Endothelial cell of umbilical vein (primary cell): Measurements from ENCODE around the gene CSTF3. TPM values are rescaled to one million over a fixed set of nuclear protein-coding genes. Genes with fewer than 3 reads are reported as not detected.

Source experiments
- BruUV-seq: library from RNA; stranded (reverse); fragments of 400-500 nt; replicated peaks from 2 replicates; lab custom pipeline; 2021; lab: Mats Ljungman, UMichigan
- CTCF ChIA-PET: fragments of 300-600, 350-600 bp; sonication (Branson Sonifier 250); formaldehyde crosslinking; loops from one replicate; lab custom pipeline; 2021; ENCODE audit warnings: antibody characterized with exemption, inconsistent platforms; lab: Charles Lee
- POLR2A ChIA-PET: fragments of 300-600, 350-600 bp; sonication (Branson Sonifier 250); formaldehyde crosslinking; loops from one replicate; lab custom pipeline; 2021; ENCODE audit warnings: antibody characterized with exemption, inconsistent platforms; lab: Charles Lee
- DNase-seq: peaks from one replicate; pipeline ENCODE4 v3.0.0-alpha.2; 2011; ENCODE audit warnings: low read depth, low spot score
- FAIRE-seq: peaks from 2 replicates; lab custom pipeline; 2011; peaks lifted over from hg19 to GRCh38; lab: Jason Lieb, UNC
- H2AFZ ChIP-seq: 2 replicates; pipeline ENCODE4 v1.6.0; 2012; ENCODE audit warnings: low read depth, low read length, control low read depth, inconsistent platforms
- H3K27ac ChIP-seq: 2 replicates; pipeline ENCODE4 v1.5.1; 2011; ENCODE audit warnings: low read depth, mild to moderate bottlenecking, control low read depth, low read length, moderate library complexity; ENCODE audit not compliant: insufficient read depth
- H3K27me3 ChIP-seq, 2 experiments: 2 replicates each; pipeline versions ENCODE4 v1.6.0 to v1.6.1; 2011; ENCODE audit warnings: low read length in 2 of 2, mixed read lengths in 1 of 2; ENCODE audit not compliant: control insufficient read depth in 2 of 2, insufficient read depth in 2 of 2
- H3K36me3 ChIP-seq, 2 experiments: 2 replicates in 1 of 2; 3 replicates in 1 of 2; pipeline ENCODE4 v1.5.1; 2011; ENCODE audit warnings: low read length in 2 of 2, mild to moderate bottlenecking in 1 of 2, moderate library complexity in 1 of 2; ENCODE audit not compliant: control insufficient read depth in 2 of 2, insufficient read depth in 2 of 2; ENCODE audit errors: extremely low read depth in 1 of 2
- H3K4me1 ChIP-seq: 3 replicates; pipeline ENCODE4 v1.5.1; 2011; ENCODE audit warnings: mild to moderate bottlenecking, low read length; ENCODE audit not compliant: control insufficient read depth, insufficient read depth; ENCODE audit errors: extremely low read depth
- H3K4me2 ChIP-seq: 2 replicates; pipeline ENCODE4 v1.6.1; 2011; ENCODE audit warnings: low read length, control low read depth, mixed read lengths; ENCODE audit not compliant: insufficient read depth
- H3K4me3 ChIP-seq, 3 experiments: fragments of 200-600 bp in 1 of 3; sonication (generic), shearing (Covaris generic) in 1 of 3; replicated peaks in 1 of 3; 2 replicates each; pipeline ENCODE4 v1.5.1; 2011 to 2016; ENCODE audit warnings: control low read depth in 3 of 3, low read length in 3 of 3, mild to moderate bottlenecking in 2 of 3, inconsistent platforms in 1 of 3, low read depth in 1 of 3, moderate library complexity in 1 of 3; ENCODE audit not compliant: insufficient read depth in 1 of 3
- H3K79me2 ChIP-seq: 2 replicates; pipeline ENCODE4 v1.6.0; 2012; ENCODE audit warnings: low read length, inconsistent platforms; ENCODE audit not compliant: control insufficient read depth, insufficient read depth
- H3K9ac ChIP-seq: replicated peaks from 2 replicates; pipeline ENCODE3; 2011; ENCODE audit warnings: low read length, control low read depth; ENCODE audit not compliant: insufficient read depth; ENCODE audit errors: extremely low read depth
- H3K9me1 ChIP-seq: replicated peaks from 3 replicates; pipeline ENCODE4 v1.6.0; 2011; ENCODE audit warnings: mild to moderate bottlenecking, low read length; ENCODE audit not compliant: control insufficient read depth, insufficient read depth; ENCODE audit errors: extremely low read depth
- H3K9me3 ChIP-seq: replicated peaks from 2 replicates; pipeline ENCODE4 v1.5.1; 2012; ENCODE audit warnings: low read length, inconsistent platforms; ENCODE audit not compliant: control insufficient read depth, insufficient read depth
- H4K20me1 ChIP-seq: replicated peaks from 2 replicates; pipeline ENCODE3; 2011; ENCODE audit warnings: mild to moderate bottlenecking, low read length; ENCODE audit not compliant: control insufficient read depth, insufficient read depth; ENCODE audit errors: extremely low read depth
- EZH2 ChIP-seq: IDR thresholded peaks from 2 replicates; pipeline ENCODE4 v1.6.1; 2012; ENCODE audit warnings: borderline replicate concordance, low read depth, mild to moderate bottlenecking, moderate library complexity, low read length, inconsistent platforms; ENCODE audit not compliant: severe bottlenecking
- MYC ChIP-seq: IDR thresholded peaks from one replicate; pipeline ENCODE4 v1.6.1; 2011; ENCODE audit warnings: mild to moderate bottlenecking, low read depth, low read length
- POLR2A ChIP-seq: IDR thresholded peaks from 2 replicates; pipeline ENCODE4 v1.6.1; 2012; ENCODE audit warnings: low read depth, mild to moderate bottlenecking, control low read depth, low read length
- dilution Hi-C: fragments of 300-500 bp; cut with MboI; formaldehyde crosslinking; loops from one replicate; pipeline ENCODE4 v1.15.0; 2019; ENCODE audit warnings: low sequenced_read_pairs; ENCODE audit not compliant: extremely low pct_ligation_motif_present
- intact Hi-C: fragments of 100-400 bp; cut with micrococcal nuclease; formaldehyde crosslinking; loops from one replicate; pipeline ENCODE4 v1.10.0; 2022
- polyA plus RNA-seq, 4 experiments: library from polyadenylated mRNA; depleted of rRNA in 3 of 4; stranded (reverse) in 3 of 4; unstranded in 1 of 4; fragments of >200 nt; gene quantifications; 2 replicates each; pipeline versions ENCODE4 v1.2.1 to v1.2.3, GENCODE V29; 2011 to 2012; ENCODE audit warnings: missing spikeins in 1 of 4
- total RNA-seq: library from RNA; stranded (reverse); gene quantifications from 2 replicates; pipeline ENCODE4 v1.2.3, GENCODE V29; 2021

The CSTF3 gene
- total and polyA plus RNA-seq, 2 donors (not counting 3 experiments of a cell fraction or from before 2014, with no cell fraction given) = 18.3 to 46.6 TPM

DNA sequence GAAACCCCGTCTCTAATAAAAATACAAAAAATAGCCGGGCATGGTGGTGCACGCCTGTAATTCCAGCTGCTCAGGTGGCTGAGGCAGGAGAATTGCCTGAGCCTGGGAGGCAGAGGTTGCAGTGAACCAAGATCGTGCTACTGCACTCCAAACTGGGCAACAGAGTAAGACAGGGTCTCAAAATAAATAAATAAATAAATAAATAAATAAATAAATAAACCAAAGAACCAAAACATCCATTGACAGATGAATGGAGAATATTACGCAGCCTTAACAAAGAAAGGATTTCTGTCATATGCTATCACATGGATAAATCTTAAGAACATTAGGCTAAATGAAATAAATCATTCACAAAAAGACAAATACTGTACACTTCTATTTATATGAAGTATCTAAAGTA, 11.1 kb upstream of the CSTF3 start:
- no peak for FAIRE-seq
- no peak overlapping the region for H3K4me3 ChIP-seq
- no peak for DNase-seq
- H3K9ac ChIP-seq = no peak overlapping the region
- POLR2A ChIA-PET = no interaction called here
- no peaks in the 10 kb centered on the region for H3K27me3 ChIP-seq
- H4K20me1 ChIP-seq = no peaks in the 10 kb centered on the region
- no peak overlapping the region for H2AFZ ChIP-seq
- intact Hi-C loops (no loop called here), dilution Hi-C loops (no loop called here)
- CTCF ChIA-PET = interaction anchor here (0.9 to 1.6 kb wide), 2 partner anchors 11 to 158 kb away, joined by 3 to 4 read pairs; partner anchors contain the start of gene CSTF3
- H3K36me3 ChIP-seq = no peaks in the 10 kb centered on the region
- no peaks in the 10 kb centered on the region for H3K4me1 ChIP-seq
- H3K9me1 ChIP-seq = no peaks in the 10 kb centered on the region
- H3K27ac ChIP-seq = no peak overlapping the region
- TF ChIP-seq EZH2 (no peak), MYC (no peak)
- H3K79me2 ChIP-seq = no peaks in the 10 kb centered on the region
- H3K9me3 ChIP-seq = no peaks in the 10 kb centered on the region
- no peak overlapping the region for H3K4me2 ChIP-seq
- no TSS peak for BruUV-seq

DNA sequence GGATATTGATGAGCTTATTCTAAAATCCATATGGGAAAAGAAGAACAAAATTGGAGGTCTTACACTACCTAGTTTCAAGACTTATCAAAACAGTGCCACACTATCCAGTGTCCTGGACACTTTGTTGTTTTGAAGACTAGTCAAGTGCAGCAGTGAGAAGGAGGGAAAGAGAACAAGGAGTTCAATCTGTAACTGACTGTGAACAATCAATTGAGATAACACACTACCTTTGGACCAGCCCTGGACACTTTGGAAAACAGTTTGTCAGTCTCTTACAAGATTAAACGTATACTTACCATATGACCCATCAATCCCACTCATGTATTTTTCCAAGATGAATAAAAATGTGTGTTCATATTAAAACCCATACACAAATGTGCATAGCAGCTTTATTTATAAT, 10.0 kb upstream of the CSTF3 start:
- ChIA-PET CTCF (interaction anchor here (0.9 to 1.6 kb wide), 3 partner anchors 10 to 515 kb away, joined by 3 to 4 read pairs (median 4); partner anchors contain the start of gene CSTF3), POLR2A (no interaction called here)
- Histone ChIP-seq H2AFZ (no peak overlapping the region), H3K4me3 (no peak overlapping the region), H3K9me3 (no peaks in the 10 kb centered on the region), H3K4me1 (no peaks in the 10 kb centered on the region), H3K27ac (no peak overlapping the region), H4K20me1 (no peaks in the 10 kb centered on the region), H3K36me3 (no peaks in the 10 kb centered on the region), H3K9me1 (no peaks in the 10 kb centered on the region), H3K27me3 (no peaks in the 10 kb centered on the region), H3K79me2 (no peaks in the 10 kb centered on the region), H3K4me2 (no peak overlapping the region), H3K9ac (no peak overlapping the region)
- FAIRE-seq (no peak), DNase-seq (no peak)
- dilution Hi-C loops (no loop called here), intact Hi-C loops (no loop called here)
- TF ChIP-seq POLR2A = no peak
- no TSS peak for BruUV-seq
